Fibroblast of pulmonary artery (primary cell): ENCODE measurements around the gene RSPO3.

Source experiments
- DNase-seq: peaks from one replicate; pipeline ENCODE4 v3.0.0-alpha.2; 2010; ENCODE audit warnings: low read depth
- H3K4me3 ChIP-seq: replicated peaks from 2 replicates; pipeline ENCODE4 v1.5.1; 2011; ENCODE audit warnings: low read depth, mild to moderate bottlenecking, control low read depth, low read length, moderate library complexity
- TF ChIP-seq, protein P1 (sequence below): IDR thresholded peaks from 2 replicates; pipeline ENCODE4 v1.5.1; 2011; ENCODE audit warnings: mild to moderate bottlenecking, control low read depth, low read length, inconsistent platforms; ENCODE audit errors: missing control alignments

Gene RSPO3

DNA sequence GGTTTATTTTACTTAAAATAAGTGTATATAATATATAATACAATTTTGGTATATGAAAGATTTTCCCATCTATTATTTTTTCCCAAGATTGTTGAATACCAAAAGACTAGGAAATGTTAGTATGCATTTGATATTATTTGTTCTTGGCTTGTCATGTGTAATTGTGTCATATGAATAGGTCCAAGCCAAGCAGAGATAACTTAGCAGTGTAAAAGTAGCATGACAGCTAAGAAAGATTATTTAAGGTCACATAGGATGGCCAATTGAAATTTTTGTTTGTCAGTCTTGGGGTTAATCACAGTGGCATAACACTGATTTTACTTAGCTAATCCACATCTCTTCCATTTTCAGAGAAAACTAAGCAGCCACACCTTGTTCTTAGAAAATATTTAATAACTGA is 38.8 kb upstream of the RSPO3 start:
- no peak for DNase-seq
- H3K4me3 ChIP-seq: no peak overlapping the region
- TF ChIP-seq, protein P1, sequence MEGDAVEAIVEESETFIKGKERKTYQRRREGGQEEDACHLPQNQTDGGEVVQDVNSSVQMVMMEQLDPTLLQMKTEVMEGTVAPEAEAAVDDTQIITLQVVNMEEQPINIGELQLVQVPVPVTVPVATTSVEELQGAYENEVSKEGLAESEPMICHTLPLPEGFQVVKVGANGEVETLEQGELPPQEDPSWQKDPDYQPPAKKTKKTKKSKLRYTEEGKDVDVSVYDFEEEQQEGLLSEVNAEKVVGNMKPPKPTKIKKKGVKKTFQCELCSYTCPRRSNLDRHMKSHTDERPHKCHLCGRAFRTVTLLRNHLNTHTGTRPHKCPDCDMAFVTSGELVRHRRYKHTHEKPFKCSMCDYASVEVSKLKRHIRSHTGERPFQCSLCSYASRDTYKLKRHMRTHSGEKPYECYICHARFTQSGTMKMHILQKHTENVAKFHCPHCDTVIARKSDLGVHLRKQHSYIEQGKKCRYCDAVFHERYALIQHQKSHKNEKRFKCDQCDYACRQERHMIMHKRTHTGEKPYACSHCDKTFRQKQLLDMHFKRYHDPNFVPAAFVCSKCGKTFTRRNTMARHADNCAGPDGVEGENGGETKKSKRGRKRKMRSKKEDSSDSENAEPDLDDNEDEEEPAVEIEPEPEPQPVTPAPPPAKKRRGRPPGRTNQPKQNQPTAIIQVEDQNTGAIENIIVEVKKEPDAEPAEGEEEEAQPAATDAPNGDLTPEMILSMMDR: no peak

DNA sequence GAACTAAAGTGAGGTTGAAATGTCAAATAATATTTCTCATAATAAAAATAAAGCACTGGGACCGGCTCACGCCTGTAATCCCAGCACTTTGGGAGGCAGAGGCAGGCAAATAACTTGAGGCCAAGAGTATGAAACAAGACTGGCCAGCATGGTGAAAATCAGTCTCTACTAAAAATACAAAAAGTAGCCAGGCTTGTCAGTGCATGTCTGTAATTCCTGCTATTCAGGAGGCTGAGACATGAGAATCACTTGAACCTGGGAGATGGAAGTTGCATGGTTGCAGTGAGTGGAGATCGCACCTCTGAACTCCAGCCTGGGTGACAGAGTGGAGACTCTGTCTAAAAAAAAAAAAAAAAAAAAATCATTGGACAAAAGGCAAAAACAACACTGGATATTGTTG is 38.4 kb upstream of the RSPO3 start:
- TF ChIP-seq, protein P1: no peak
- no peak overlapping the region for H3K4me3 ChIP-seq
- no peak for DNase-seq

DNA sequence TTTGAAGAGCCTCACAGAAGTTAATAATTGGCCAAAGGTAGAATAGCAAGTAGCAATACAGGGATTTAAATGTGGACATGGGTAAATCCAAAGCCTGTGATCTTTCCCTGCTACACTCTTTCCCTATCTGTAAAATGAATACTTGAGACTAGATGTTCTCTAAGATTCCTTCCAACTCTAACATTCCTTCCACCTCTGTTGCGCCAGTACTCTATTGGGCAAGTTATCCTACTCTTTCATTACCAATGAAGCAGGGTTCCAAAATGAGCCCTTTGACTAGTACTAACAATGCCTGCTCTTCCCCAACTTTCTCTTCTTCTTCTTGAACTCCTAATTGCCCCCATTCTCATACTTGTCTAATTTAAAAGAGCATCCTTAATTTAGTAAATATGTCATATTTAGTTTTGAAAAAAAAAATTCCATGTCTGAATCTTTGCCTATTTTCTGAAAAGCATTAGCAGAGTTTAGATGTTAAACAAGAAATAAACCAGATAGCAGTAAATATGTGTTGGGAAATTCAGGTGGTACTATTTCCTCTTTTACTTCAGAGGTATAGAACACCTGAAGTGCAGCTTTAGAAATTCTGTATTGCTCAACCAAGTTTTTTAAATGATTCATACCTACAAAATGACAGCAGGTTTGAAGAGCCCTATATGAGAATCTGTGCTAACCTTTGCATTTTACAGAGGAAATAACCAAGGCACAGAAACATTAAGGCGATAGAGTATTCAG is 35.1 kb upstream of the RSPO3 start:
- no peak for DNase-seq
- TF ChIP-seq, protein P1: no peak
- no peak overlapping the region for H3K4me3 ChIP-seq

DNA sequence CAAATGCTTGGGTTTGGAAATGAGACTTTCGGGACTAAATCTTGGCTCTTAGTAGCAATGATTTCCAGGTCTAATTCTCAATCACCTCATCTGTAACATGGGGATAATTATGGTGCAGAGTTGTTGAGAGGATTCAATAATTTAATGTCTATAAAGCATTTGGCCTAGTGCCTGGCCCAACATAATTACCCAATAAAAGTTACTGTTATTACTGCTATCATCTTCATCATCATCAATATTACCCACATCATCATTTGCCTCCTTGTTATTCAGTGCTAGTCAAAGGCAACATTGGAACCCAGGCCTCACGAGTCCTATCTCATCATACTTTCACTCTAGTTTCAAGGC is 34.5 kb upstream of the RSPO3 start:
- TF ChIP-seq, protein P1: no peak
- no peak for DNase-seq
- H3K4me3 ChIP-seq: no peak overlapping the region

DNA sequence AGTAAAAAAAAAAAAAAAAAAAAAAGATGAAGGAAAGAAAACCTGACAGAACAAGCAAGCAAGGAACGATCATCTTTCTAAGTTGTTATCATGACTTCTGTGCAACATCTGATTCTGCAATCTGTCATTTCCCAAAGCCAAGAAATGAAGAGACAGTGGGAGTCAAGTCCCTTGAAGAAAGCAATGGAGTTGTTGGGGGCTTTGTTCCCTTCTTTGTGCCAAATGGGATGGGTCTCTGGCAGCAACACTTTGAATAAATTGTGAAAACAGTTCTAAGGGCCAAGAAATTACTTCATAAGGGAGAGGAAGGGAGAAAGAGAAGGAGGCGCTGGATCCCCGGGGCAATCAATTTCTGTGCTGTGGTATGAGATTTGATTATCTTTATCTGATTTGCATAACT is 33.3 kb upstream of the RSPO3 start:
- TF ChIP-seq, protein P1: no peak
- H3K4me3 ChIP-seq: no peak overlapping the region
- DNase-seq: no peak

DNA sequence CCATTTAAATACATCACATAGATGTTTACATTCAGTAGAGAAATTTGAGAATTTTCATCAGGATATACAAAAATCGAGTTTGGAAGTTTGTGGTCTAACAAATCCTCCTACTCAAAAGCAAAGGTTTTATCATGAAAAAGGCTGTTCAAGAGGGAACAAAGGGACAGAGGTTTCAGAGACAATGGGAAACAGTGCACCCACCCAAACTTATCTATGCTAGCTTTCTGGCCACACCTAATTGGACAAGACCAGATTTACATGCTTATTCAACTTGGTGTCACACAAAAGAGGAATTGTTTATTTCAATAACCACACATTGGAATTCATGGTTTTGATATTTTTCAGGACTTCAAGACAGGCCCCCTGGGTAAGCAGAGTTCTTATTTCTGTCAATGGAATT is 28.4 kb upstream of the RSPO3 start:
- DNase-seq: no peak
- H3K4me3 ChIP-seq: no peak overlapping the region

More for the DNA sequence above, 28.4 kb upstream of the RSPO3 start:
- TF ChIP-seq, protein P1: no peak
